GM23338 (cell line): ENCODE results near the gene OR12D3. TPM values are rescaled to one million over a fixed set of nuclear protein-coding genes. Genes with fewer than 3 reads are reported as not detected.

ENCODE experiments used
- ATAC-seq: fragments of 200-7000 bp; cut with Tn5 transposase; 3 replicates; pipeline ENCODE4 v1.9.1; 2020
- DNase-seq: peaks from one replicate; pipeline ENCODE4 v3.0.0-alpha.2; 2015; ENCODE audit warnings: low spot score
- H2AFZ ChIP-seq: fragments of 200-600 bp; sonication (generic); 2 replicates; pipeline ENCODE4 v1.8.0; 2016; ENCODE audit warnings: antibody characterized with exemption, mild to moderate bottlenecking, moderate library complexity
- H3F3A ChIP-seq: fragments of 200-600 bp; sonication (generic); replicated peaks from 2 replicates; pipeline ENCODE4 v1.8.0; 2017; ENCODE audit warnings: antibody characterized with exemption, mixed run types, low read depth
- H3K27ac ChIP-seq: fragments of 200-600 bp; sonication (generic); 2 replicates; pipeline ENCODE4 v1.6.1; 2016; ENCODE audit warnings: low read depth
- H3K27me3 ChIP-seq: fragments of 200-600 bp; sonication (generic); 2 replicates; pipeline ENCODE4 v1.8.0; 2016; ENCODE audit warnings: mild to moderate bottlenecking, mixed run types, moderate library complexity; ENCODE audit not compliant: insufficient read depth
- H3K36me3 ChIP-seq: fragments of 200-600 bp; sonication (generic); 2 replicates; pipeline ENCODE4 v1.8.0; 2016; ENCODE audit warnings: mild to moderate bottlenecking; ENCODE audit not compliant: insufficient read depth
- H3K4me1 ChIP-seq: fragments of 200-600 bp; sonication (generic); 2 replicates; pipeline ENCODE4 v1.8.0; 2016; ENCODE audit warnings: mild to moderate bottlenecking, moderate library complexity; ENCODE audit not compliant: insufficient read depth
- H3K4me2 ChIP-seq: fragments of 200-600 bp; sonication (generic); 2 replicates; pipeline ENCODE4 v1.7.1; 2017; ENCODE audit warnings: mixed run types
- H3K4me3 ChIP-seq: fragments of 200-600 bp; sonication (generic); 2 replicates; pipeline ENCODE4 v1.6.1; 2016; ENCODE audit warnings: mixed run types
- H3K79me2 ChIP-seq: fragments of 200-600 bp; sonication (generic); replicated peaks from 2 replicates; pipeline ENCODE4 v1.8.0; 2017; ENCODE audit warnings: mild to moderate bottlenecking; ENCODE audit not compliant: insufficient read depth
- H3K9me2 ChIP-seq: fragments of 200-600 bp; sonication (generic); 2 replicates; pipeline ENCODE4 v1.8.0; 2017; ENCODE audit not compliant: insufficient read depth
- H4K20me1 ChIP-seq: fragments of 200-600 bp; sonication (generic); replicated peaks from 2 replicates; pipeline ENCODE4 v1.8.0; 2017; ENCODE audit warnings: mild to moderate bottlenecking; ENCODE audit not compliant: insufficient read depth
- H3K27ac Mint-ChIP-seq: 2 replicates; pipeline ENCODE4 v1.8.0; 2020; ENCODE audit warnings: inconsistent platforms, mild to moderate bottlenecking, moderate library complexity, mixed read lengths
- H3K27me3 Mint-ChIP-seq: 3 replicates; pipeline ENCODE4 v1.8.0; 2022; ENCODE audit warnings: low read depth, mild to moderate bottlenecking, moderate library complexity, mixed read lengths, inconsistent platforms; ENCODE audit not compliant: insufficient read depth, poor library complexity
- H3K36me3 Mint-ChIP-seq: 3 replicates; pipeline ENCODE4 v1.8.0; 2021; ENCODE audit warnings: low read depth, mild to moderate bottlenecking, inconsistent platforms, moderate library complexity, mixed read lengths
- H3K4me1 Mint-ChIP-seq: 3 replicates; pipeline ENCODE4 v1.8.0; 2020; ENCODE audit warnings: mild to moderate bottlenecking, inconsistent platforms, mixed read lengths
- H3K4me3 Mint-ChIP-seq: 3 replicates; pipeline ENCODE4 v1.8.0; 2021; ENCODE audit warnings: moderate library complexity, mild to moderate bottlenecking, inconsistent platforms, mixed read lengths
- H3K9me3 Mint-ChIP-seq: 3 replicates; pipeline ENCODE4 v1.8.0; 2020; ENCODE audit warnings: moderate library complexity, mild to moderate bottlenecking, inconsistent platforms, mixed read lengths
- CREB1 ChIP-seq: fragments of 250-450 bp; sonication (Bioruptor Pico); IDR thresholded peaks from 2 replicates; pipeline ENCODE4 v1.5.0; 2020; ENCODE audit warnings: low read depth, mild to moderate bottlenecking, moderate library complexity
- ETS1 ChIP-seq: IDR thresholded peaks from 2 replicates; pipeline ENCODE4 v1.6.1; 2016; ENCODE audit warnings: antibody characterized with exemption
- EZH2 ChIP-seq: fragments of 200-600 bp; sonication (generic); IDR thresholded peaks from one replicate; pipeline ENCODE4 v1.8.0; 2017; ENCODE audit warnings: antibody characterized with exemption, mild to moderate bottlenecking, low read depth; ENCODE audit not compliant: unreplicated experiment
- EZH2phosphoT487 ChIP-seq: fragments of 200-600 bp; sonication (generic); IDR thresholded peaks from one replicate; pipeline ENCODE4 v1.8.1; 2018; ENCODE audit warnings: antibody characterized with exemption; ENCODE audit not compliant: unreplicated experiment
- NANOG ChIP-seq: IDR thresholded peaks from 2 replicates; pipeline ENCODE4 v1.6.1; 2016; ENCODE audit warnings: antibody characterized with exemption, borderline replicate concordance
- POLR2AphosphoS5 ChIP-seq: IDR thresholded peaks from 2 replicates; pipeline ENCODE4 v1.6.1; 2016; ENCODE audit warnings: antibody characterized with exemption, low read depth
- STAT1 ChIP-seq: IDR thresholded peaks from one replicate; pipeline ENCODE4 v1.6.1; 2016; ENCODE audit warnings: antibody characterized with exemption; ENCODE audit not compliant: unreplicated experiment
- ZNF114 ChIP-seq: fragments of 250-450 bp; sonication (Bioruptor Pico); IDR thresholded peaks from 2 replicates; pipeline ENCODE4 v1.5.0; 2020; ENCODE audit warnings: mild to moderate bottlenecking, moderate library complexity
- ZNF462 ChIP-seq: fragments of 250-450 bp; sonication (Bioruptor Pico); IDR thresholded peaks from 2 replicates; pipeline ENCODE4 v1.5.0; 2020; ENCODE audit warnings: mild to moderate bottlenecking, moderate library complexity
- polyA plus RNA-seq: library from polyadenylated mRNA; unstranded; fragments of >200 nt; fragmentation: Nextera tagmentation; extraction: Ambion mirVana; gene quantifications from 2 replicates; pipeline ENCODE4 v1.2.1, GENCODE V29; 2016
- total RNA-seq: library from RNA; depleted of rRNA; stranded (reverse); fragments of >200 nt; shearing (Covaris generic); gene quantifications from 2 replicates; pipeline ENCODE4 v1.2.3, GENCODE V29; 2014
- TF ChIP-seq, protein P1 (sequence below), 2 experiments: fragments of 200-600 bp in 1 of 2; sonication (generic) in 1 of 2; conservative IDR thresholded peaks; 2 replicates each; pipeline versions ENCODE4 v1.5.1 to v1.6.1; 2016 to 2017; ENCODE audit warnings: antibody characterized with exemption in 2 of 2, low read depth in 2 of 2, mild to moderate bottlenecking in 2 of 2, moderate library complexity in 1 of 2

OR12D3 gene
- total and polyA plus RNA-seq, 2 experiments from 2014 or later, result not detected

GRCh38 chr6:29414588-29414987 is 39.5 kb upstream of the OR12D3 start, which contains the start of gene OR12D1:
Gene OR12D1, plus strand, starts transcription at chr6:29414928.
- H3K9me2 ChIP-seq, result peaks cover 6% of the 10 kb centered on the region; the same call in 1 of the 2 replicates
- H3K4me2 ChIP-seq, result no peak within 1 kb of the TSS
- H3K4me1 ChIP-seq, result no peaks in the 10 kb centered on the region
- H3K36me3 Mint-ChIP-seq, result no peaks in the 10 kb centered on the region
- no peaks in the 10 kb centered on the region for H3F3A ChIP-seq
- H4K20me1 ChIP-seq, result no peaks in the 10 kb centered on the region
- H3K27me3 Mint-ChIP-seq, result no peaks in the 10 kb centered on the region
- no peak within 1 kb of the TSS for H3K4me3 ChIP-seq
- no peak within 1 kb of the TSS for H3K27ac Mint-ChIP-seq
- no peak within 1 kb of the TSS for H3K27ac ChIP-seq
- TF ChIP-seq, protein P1, sequence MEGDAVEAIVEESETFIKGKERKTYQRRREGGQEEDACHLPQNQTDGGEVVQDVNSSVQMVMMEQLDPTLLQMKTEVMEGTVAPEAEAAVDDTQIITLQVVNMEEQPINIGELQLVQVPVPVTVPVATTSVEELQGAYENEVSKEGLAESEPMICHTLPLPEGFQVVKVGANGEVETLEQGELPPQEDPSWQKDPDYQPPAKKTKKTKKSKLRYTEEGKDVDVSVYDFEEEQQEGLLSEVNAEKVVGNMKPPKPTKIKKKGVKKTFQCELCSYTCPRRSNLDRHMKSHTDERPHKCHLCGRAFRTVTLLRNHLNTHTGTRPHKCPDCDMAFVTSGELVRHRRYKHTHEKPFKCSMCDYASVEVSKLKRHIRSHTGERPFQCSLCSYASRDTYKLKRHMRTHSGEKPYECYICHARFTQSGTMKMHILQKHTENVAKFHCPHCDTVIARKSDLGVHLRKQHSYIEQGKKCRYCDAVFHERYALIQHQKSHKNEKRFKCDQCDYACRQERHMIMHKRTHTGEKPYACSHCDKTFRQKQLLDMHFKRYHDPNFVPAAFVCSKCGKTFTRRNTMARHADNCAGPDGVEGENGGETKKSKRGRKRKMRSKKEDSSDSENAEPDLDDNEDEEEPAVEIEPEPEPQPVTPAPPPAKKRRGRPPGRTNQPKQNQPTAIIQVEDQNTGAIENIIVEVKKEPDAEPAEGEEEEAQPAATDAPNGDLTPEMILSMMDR (conservative IDR thresholded peaks at IDR 0.05; ENCODE audit: low read depth in 2 of 2), result peak; percentile 64 to 67
- TF ChIP-seq STAT1, result no peak
- ATAC-seq, result peak; percentile 53
- H3K36me3 ChIP-seq, result no peaks in the 10 kb centered on the region
- 0 out of 3 replicates have a peak, but pooled peaks cover 2% of the 10 kb centered on the region for H3K4me1 Mint-ChIP-seq
- H3K27me3 ChIP-seq, result no peaks in the 10 kb centered on the region
- no peak within 1 kb of the TSS for H2AFZ ChIP-seq
- H3K4me3 Mint-ChIP-seq, result no peak within 1 kb of the TSS
- no peaks in the 10 kb centered on the region; the same call in 2 of the 3 replicates for H3K9me3 Mint-ChIP-seq
- H3K79me2 ChIP-seq, result no peaks in the 10 kb centered on the region
- DNase-seq, result peak; percentile 59

GRCh38 chr6:29403801-29404200 is 28.7 kb upstream of the OR12D3 start:
- Histone ChIP-seq H3K4me1 (no peaks in the 10 kb centered on the region), H3K4me2 (no peak overlapping the region), H3K27ac (no peak overlapping the region), H3K36me3 (no peaks in the 10 kb centered on the region), H2AFZ (no peak overlapping the region), H3F3A (no peaks in the 10 kb centered on the region), H3K27me3 (no peaks in the 10 kb centered on the region), H3K79me2 (no peaks in the 10 kb centered on the region), H3K4me3 (no peak overlapping the region), H3K9me2 (no peaks in the 10 kb centered on the region; the same call in 1 of the 2 replicates), H4K20me1 (no peaks in the 10 kb centered on the region)
- Mint-ChIP-seq H3K27me3 (no peaks in the 10 kb centered on the region), H3K9me3 (peaks cover 6% of the 10 kb centered on the region; the same call in 2 of the 3 replicates), H3K4me1 (no peaks in the 10 kb centered on the region), H3K36me3 (no peaks in the 10 kb centered on the region), H3K27ac (no peak overlapping the region), H3K4me3 (no peak overlapping the region)
- ATAC-seq (no peak), DNase-seq (no peak)
- TF ChIP-seq STAT1 (no peak), ZNF114 (no peak), NANOG (no peak), CREB1 (CRISPR knock-in tag) (no peak), EZH2 (no peak), POLR2AphosphoS5 (no peak), ETS1 (no peak), ZNF462 (CRISPR knock-in tag) (no peak), EZH2phosphoT487 (no peak)
- TF ChIP-seq, protein P1 (conservative IDR thresholded peaks at IDR 0.05; ENCODE audit: low read depth in 2 of 2), result no peak
